ENCODE data around the gene SMYD3. TPM values are rescaled to one million over a fixed set of nuclear protein-coding genes. Genes with fewer than 3 reads are reported as not detected.
A peak's percentile ranks its signal among the peaks of the same experiment; 100 is the strongest.

The SMYD3 gene
- total RNA-seq, 1 donor from 2014 or later, result 29.3 TPM

DNA sequence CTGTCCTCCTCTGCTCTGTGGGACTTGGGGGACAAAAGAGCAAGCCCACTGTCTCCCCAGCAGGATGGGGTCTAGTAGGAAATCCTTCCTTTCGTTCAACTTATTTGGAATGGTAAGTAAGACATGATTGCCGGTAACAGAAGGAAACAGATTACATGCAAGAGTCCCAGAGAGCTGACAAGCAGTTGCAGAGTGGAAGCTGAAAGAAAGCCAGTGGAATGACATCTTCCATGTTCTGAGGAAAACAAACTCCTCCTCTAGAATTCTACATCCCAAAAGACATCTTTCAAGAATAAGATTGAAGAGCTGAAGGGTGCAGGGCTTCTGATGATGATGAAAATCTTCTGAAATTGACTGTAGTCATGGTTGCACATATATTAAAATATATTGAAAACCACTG is 732.9 kb downstream of the SMYD3 start:
- no peak overlapping the region for H3K4me3 Mint-ChIP-seq (ENCODE audit: unreplicated experiment)
- TF ChIP-seq, protein P1, sequence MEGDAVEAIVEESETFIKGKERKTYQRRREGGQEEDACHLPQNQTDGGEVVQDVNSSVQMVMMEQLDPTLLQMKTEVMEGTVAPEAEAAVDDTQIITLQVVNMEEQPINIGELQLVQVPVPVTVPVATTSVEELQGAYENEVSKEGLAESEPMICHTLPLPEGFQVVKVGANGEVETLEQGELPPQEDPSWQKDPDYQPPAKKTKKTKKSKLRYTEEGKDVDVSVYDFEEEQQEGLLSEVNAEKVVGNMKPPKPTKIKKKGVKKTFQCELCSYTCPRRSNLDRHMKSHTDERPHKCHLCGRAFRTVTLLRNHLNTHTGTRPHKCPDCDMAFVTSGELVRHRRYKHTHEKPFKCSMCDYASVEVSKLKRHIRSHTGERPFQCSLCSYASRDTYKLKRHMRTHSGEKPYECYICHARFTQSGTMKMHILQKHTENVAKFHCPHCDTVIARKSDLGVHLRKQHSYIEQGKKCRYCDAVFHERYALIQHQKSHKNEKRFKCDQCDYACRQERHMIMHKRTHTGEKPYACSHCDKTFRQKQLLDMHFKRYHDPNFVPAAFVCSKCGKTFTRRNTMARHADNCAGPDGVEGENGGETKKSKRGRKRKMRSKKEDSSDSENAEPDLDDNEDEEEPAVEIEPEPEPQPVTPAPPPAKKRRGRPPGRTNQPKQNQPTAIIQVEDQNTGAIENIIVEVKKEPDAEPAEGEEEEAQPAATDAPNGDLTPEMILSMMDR (IDR thresholded peaks at IDR 0.05), result no peak
- H3K27ac Mint-ChIP-seq (ENCODE audit: unreplicated experiment), result no peak overlapping the region

DNA sequence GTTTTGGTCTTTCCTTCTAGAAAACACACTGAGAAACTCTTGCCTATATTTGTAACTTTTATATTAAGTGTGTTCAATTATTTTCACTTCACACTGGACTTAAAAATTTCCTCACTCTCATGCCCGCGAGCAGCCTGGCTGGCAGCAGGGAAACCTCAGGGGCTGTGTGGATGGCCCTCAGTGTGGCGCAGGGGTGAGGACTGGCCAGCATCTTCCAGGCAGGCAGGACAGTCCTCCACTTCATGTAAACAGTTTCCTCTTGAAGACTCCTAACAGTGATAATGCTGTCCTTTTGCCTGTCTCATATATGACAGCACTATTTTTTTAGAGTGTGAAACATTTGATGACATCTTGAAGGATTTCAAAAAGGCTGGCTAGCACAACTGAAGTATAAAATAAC is 733.7 kb downstream of the SMYD3 start:
- no peak overlapping the region for H3K4me3 Mint-ChIP-seq (ENCODE audit: unreplicated experiment)
- TF ChIP-seq, protein P1 (IDR thresholded peaks at IDR 0.05), result no peak
- H3K27ac Mint-ChIP-seq (ENCODE audit: unreplicated experiment), result no peak overlapping the region
- no peaks in the 10 kb centered on the region for H3K27me3 Mint-ChIP-seq (ENCODE audit: low read depth)
- no peaks in the 10 kb centered on the region for H3K9me3 Mint-ChIP-seq (ENCODE audit: low read depth)
- peaks cover 39% of the 10 kb centered on the region for H3K4me1 Mint-ChIP-seq (ENCODE audit: low read depth)
- H3K36me3 Mint-ChIP-seq (ENCODE audit: low read depth), result peaks cover 6% of the 10 kb centered on the region
- no peak for DNase-seq (ENCODE audit: low spot score)

More for the DNA sequence above, 732.9 kb downstream of the SMYD3 start:
- Mint-ChIP-seq H3K4me1 (ENCODE audit: low read depth) (peaks cover 39% of the 10 kb centered on the region), H3K9me3 (ENCODE audit: low read depth) (peaks cover 2% of the 10 kb centered on the region), H3K36me3 (ENCODE audit: low read depth) (peaks cover 2% of the 10 kb centered on the region), H3K27me3 (ENCODE audit: low read depth) (no peaks in the 10 kb centered on the region)
- no peak for DNase-seq (ENCODE audit: low spot score)

- TF ChIP-seq, protein P1 (IDR thresholded peaks at IDR 0.05), result no peak
- H3K36me3 Mint-ChIP-seq (ENCODE audit: low read depth), result peaks cover 6% of the 10 kb centered on the region
- DNase-seq (ENCODE audit: low spot score), result no peak
- H3K27me3 Mint-ChIP-seq (ENCODE audit: low read depth), result no peaks in the 10 kb centered on the region
- peaks cover 43% of the 10 kb centered on the region for H3K4me1 Mint-ChIP-seq (ENCODE audit: low read depth)
- no peak overlapping the region for H3K4me3 Mint-ChIP-seq (ENCODE audit: unreplicated experiment)
- H3K27ac Mint-ChIP-seq (ENCODE audit: unreplicated experiment), result peak overlapping the region; percentile 8
- H3K9me3 Mint-ChIP-seq (ENCODE audit: low read depth), result no peaks in the 10 kb centered on the region
These were observed 734.3 kb downstream of the SMYD3 start for GRCh38 chr1:245772739-245773138.

DNA sequence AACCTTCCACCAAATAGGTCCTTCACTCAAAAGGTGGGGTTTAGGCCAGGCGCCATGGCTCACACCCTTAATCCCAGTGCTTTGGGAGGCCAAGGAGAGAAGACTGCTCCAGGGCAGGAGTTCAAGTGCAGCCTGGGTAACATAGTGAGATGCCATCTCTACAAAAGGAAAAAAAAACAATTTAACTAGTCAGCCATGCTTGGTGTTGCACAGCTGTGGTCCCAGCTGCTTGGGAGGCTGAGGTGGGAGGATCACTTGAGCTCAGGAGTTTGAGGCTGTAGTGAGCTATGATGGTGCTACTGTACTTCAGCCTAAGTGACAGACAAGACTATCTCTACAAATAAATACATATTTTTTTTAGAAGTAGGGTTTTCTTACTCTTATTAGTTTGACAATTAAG is 734.8 kb downstream of the SMYD3 start:
- no peak overlapping the region for H3K4me3 Mint-ChIP-seq (ENCODE audit: unreplicated experiment)
- H3K9me3 Mint-ChIP-seq (ENCODE audit: low read depth), result no peaks in the 10 kb centered on the region
- H3K27me3 Mint-ChIP-seq (ENCODE audit: low read depth), result no peaks in the 10 kb centered on the region
- TF ChIP-seq, protein P1 (IDR thresholded peaks at IDR 0.05), result no peak
- peak overlapping the region; percentile 83 for H3K27ac Mint-ChIP-seq (ENCODE audit: unreplicated experiment)
- peaks cover 8% of the 10 kb centered on the region for H3K36me3 Mint-ChIP-seq (ENCODE audit: low read depth)
- peaks cover 43% of the 10 kb centered on the region for H3K4me1 Mint-ChIP-seq (ENCODE audit: low read depth)
- no peak for DNase-seq (ENCODE audit: low spot score)

DNA sequence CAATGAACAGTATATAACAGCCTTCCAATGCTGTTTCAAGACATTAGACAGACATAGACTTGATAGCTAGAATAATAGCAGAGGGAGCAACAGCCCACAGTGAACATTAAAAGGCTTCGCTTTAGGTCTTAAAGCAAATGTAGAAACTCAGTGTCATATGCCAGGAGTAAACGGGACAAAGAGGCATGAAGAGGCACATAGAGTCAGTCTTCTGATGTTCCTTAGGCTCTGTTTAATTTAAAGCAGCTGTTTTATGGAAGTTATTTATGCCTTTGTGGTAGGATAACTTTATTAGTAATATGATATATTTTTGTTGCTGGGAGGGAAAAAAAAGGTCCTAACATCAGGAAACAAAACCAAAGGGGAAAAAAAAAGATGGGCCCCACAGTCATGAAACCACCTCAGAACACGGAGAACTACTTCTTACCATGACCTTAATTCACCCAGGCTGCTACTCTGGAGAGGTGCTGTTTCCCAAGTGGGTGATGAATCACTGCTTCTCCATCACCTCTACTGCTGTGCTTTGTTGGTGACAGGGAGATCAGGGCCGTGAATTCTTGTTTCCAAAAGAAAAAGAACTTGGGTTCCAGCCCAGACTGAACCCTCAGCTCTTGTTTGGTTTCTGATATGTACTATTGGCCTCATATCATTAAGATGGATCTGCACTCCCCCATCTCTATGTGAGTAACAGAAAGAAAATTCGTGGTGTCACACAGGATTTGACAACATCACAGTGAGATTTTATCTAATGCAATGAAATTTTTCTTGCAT is 735.4 kb downstream of the SMYD3 start:
- Mint-ChIP-seq H3K27me3 (ENCODE audit: low read depth) (no peaks in the 10 kb centered on the region), H3K4me1 (ENCODE audit: low read depth) (peaks cover 43% of the 10 kb centered on the region), H3K36me3 (ENCODE audit: low read depth) (peaks cover 9% of the 10 kb centered on the region), H3K27ac (ENCODE audit: unreplicated experiment) (peak overlapping the region; percentile 83), H3K4me3 (ENCODE audit: unreplicated experiment) (no peak overlapping the region), H3K9me3 (ENCODE audit: low read depth) (no peaks in the 10 kb centered on the region)
- TF ChIP-seq, protein P1 (IDR thresholded peaks at IDR 0.05), result no peak
- no peak for DNase-seq (ENCODE audit: low spot score)
